GM19099 (cell line): ENCODE measurements around the gene KRTAP10-3.
"Not testable (repeated sequence)": the region's sequence is repeated elsewhere in the genome, so short reads cannot be mapped to it uniquely, and the experiment has no call there.

Experiments
- POLR2A ChIP-seq: IDR thresholded peaks from 3 replicates; pipeline ENCODE4 v1.6.1; 2011; ENCODE audit warnings: low read depth; ENCODE audit not compliant: insufficient read length; ENCODE audit errors: extremely low read depth

Gene KRTAP10-3

DNA sequence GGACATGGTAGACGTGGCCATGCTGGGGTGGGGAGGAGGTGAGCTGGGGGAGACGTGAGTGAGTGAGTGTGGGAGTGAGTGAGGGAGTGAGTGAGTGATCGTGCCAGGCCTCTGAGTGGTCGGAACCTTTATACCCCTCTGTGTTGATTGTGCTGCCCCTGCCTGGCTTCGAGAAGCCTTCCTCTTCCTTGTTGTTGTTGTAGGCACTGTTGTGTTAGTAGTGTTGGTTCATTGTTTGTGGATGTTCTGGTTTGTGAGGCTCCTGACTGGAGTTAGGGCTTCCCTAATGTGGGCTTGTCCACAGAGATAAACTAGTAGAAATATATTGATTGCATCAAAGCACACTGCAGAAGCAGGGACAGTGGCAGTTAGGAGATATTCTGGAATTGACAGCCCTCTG is at the start of gene KRTAP10-3:
TSS of gene KRTAP10-3 (minus strand) at position 101 of the 400 bp plus-strand sequence. CDS start at position 21, 80 bp downstream.
- no peak for TF ChIP-seq POLR2A

DNA sequence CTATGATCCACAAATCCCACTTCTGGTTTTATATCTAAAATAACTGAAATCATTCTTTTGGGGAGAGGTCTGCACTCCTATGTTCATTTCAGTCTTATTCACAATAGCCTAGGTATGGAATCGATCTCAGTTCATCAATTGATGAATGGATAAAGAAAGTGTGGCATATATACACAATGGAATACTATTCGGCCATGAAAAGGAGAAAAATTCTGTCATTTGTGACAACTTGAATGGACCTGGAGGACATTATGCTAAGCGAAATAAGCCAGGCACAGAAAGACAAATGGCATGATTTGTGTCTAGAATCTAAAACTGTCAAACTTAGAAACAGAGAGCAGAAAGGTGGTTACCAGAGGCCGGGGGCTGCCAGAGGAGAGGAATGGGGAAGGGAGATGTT is 47.9 kb upstream of the KRTAP10-3 start:
- TF ChIP-seq POLR2A = no peak

DNA sequence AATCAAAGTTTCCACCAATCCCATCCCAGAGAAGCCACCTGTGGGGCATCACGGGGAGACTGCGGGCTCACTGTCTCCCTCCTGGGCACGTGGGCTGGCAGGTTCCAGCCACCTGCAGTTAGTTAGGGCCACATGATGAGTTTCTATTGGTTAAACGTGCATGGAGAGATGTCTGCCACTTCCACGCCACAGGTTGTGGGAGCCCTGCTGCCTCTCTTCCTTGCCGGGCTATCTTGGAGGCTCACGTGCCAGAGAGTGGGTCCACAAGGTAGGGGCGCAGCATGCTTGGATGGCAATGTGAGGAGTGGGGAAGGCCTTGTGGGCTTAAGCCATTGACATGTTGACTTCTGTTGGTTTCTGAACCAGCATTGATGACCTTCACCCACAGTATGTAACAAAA is 45.3 kb upstream of the KRTAP10-3 start:
- no peak for TF ChIP-seq POLR2A

DNA sequence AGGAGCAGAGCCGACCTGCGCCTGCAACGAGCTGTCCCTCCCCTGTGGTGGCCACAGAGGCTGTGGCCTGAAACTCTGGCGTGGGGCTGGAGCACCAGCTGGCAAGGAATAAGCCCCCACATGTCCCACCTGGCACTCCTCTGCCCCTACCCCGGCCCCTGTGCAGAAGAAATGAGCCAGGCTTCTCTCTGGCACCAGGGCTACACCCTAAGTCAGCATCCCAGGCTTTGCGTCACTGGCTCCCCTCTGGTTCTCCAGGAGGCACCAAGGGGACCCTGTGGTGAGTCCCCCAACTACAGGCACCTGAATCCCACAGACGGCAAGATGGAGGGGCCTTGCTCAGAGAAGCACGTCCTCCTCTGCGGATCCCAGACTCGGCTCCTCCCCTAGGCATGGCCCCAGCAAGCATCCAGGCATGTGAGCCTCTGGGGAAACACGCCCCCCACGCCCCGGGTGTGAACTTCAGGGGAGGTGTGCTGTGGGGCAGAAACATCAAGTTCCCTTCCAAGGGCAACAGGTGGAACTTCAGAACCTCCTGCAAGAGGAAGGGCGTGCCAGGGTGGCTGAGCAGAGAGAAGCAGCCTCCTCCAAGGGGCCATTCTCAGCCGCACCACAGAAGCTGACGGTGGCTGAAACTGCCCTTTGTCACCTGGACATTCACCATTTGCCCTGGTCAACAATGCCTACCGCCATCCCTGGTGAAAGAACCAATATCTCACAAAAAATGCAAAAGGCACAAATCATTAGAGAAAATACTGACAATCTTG is 44.7 kb upstream of the KRTAP10-3 start:
- no peak for TF ChIP-seq POLR2A

DNA sequence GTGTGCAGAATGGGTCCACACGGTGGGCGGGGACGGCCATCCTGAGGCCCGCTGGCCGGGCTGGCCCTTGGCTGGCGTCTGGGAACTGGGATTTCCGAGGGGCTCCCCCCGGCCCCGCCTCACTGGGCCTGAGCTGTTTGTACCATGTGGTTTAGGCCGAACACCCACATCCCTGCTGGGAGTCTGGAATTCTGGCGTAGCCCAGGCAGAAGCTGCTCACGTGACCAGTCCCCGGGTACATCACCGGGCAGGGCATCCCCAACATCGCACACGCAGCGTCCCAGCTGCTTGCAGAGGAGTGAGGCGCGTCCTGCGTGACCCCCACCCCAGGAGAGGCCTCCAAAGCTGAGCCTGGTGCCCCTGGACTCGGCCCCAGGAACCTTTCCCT is 43.9 kb upstream of the KRTAP10-3 start:
- no peak for TF ChIP-seq POLR2A

DNA sequence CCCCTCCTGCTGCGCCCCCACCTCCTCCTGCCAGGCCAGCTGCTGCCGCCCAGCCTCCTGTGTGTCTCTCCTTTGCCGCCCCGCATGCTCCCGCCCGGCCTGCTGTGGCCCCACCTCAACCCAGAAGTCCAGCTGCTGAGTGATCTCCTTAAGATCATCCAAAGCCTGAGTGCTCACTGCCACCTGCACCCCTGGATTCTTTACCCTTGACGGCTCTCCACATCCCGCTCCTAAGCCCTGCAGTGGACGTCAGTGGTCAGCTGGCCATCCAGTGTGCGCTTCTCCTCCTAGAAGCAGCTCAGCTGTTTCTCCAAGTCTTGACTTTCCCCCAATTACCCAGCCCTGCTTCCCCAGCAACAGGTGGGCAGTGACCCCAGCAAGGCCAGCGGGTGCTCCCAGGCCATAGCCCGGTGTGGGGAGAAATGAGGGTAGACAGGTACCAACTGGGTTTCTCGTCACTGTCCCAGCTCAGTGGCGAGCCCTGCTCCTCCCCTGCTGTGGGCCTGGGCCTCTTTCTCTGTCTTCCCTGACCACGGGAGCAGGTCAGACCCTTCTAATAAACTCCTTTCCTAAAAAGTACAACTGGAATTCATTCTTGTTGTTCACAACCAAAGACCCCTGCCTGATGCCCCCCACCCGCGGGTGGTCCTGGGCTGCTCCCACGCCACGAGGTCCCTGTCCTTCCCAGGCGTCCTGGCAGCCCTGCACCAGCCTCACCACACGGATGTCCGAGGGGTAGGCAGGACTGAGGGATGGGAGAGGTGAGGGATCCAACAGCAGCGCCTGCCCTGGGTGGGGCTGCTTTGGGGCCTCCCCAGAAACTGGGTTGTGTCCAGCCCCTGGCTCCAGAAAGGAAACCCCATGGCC is 43.2 kb upstream of the KRTAP10-3 start:
- TF ChIP-seq POLR2A = no peak

- not testable (repeated sequence) for TF ChIP-seq POLR2A
Measured at GRCh38 chr21:44600118-44600978, 41.8 kb upstream of the KRTAP10-3 start, which contains the start of gene KRTAP10-7. KRTAP10-7 (plus strand) TSS chr21:44600597; CDS start chr21:44600622, 25 bp downstream.

DNA sequence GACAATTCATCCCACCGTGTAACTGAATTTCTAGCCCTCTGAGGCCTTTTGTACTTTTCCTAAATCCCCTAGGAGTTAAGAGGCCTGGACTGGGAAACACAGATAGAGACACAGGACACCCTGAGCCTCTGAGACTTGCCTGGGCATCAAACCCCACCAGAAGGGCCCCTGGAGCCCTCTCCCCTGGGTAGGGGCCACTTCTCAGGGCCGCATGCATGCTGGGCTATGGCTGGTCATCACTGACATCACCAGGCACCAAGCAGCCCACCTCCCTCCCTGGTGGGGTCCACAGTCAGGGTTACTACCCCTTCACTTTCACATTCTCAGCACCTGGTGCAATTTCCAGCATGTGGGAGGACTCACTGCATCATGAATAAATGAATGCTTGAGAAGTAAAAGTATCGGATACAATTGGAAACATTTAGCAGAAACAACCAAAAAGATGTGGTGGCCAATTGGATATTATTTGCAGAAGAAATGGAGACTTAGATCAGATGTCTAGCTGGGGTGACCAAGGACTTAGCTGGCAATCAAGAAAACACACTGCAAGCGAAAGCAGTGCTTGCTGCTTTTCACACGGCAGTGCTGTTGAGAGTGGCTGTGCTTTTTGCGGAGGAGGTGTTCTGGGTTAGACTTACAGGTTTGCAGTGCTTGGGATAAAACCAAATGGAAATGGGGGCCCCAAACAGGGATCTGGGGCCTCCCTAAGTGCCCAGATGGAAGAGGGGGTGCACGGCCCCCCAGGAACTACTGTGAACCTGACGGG is 40.9 kb upstream of the KRTAP10-3 start:
- no peak for TF ChIP-seq POLR2A

GRCh38 chr21:44598061-44598460 is 39.5 kb upstream of the KRTAP10-3 start:
- no peak for TF ChIP-seq POLR2A

GRCh38 chr21:44596068-44596725 is 37.6 kb upstream of the KRTAP10-3 start:
- TF ChIP-seq POLR2A = no peak

GRCh38 chr21:44595524-44595923 is 36.9 kb upstream of the KRTAP10-3 start:
- TF ChIP-seq POLR2A = no peak

GRCh38 chr21:44594406-44594916 is 35.9 kb upstream of the KRTAP10-3 start:
- TF ChIP-seq POLR2A = no peak

- TF ChIP-seq POLR2A = no peak
Measured at GRCh38 chr21:44593598-44594405, 35.2 kb upstream of the KRTAP10-3 start.
